K562 (cell line): ENCODE measurements around the gene DESI2. TPM values are rescaled to one million over a fixed set of nuclear protein-coding genes. Genes with fewer than 3 reads are reported as not detected.

Experiments
- ATAC-seq: fragments of 200-7000 bp; cut with Tn5 transposase; 3 replicates; pipeline ENCODE4 v1.9.1; 2020; ENCODE audit warnings: moderate library complexity
- BruUV-seq: library from RNA; stranded (reverse); fragments of 400-500 nt; replicated peaks from 2 replicates; lab custom pipeline; 2021; lab: Mats Ljungman, UMichigan
- CTCF ChIA-PET: fragments of 300-600 bp; formaldehyde crosslinking; extraction: SDS; loops from one replicate; lab custom pipeline; 2021; ENCODE audit warnings: low intra/inter-chr PET ratio; lab: Yijun Ruan, JAX
- POLR2A ChIA-PET: fragments of 300-600, 350-650 bp; sonication (Branson Sonifier 250); formaldehyde crosslinking; extraction: SDS; loops from one replicate; lab custom pipeline; 2021; ENCODE audit warnings: antibody characterized with exemption, inconsistent platforms; lab: Yijun Ruan, JAX
- DNase-seq, 4 experiments: peaks; one replicate each; pipeline versions ENCODE4 v3.0.0 to v3.0.0-alpha.2; 2011 to 2018; ENCODE audit warnings: low spot score in 3 of 4, mixed read lengths in 3 of 4; ENCODE audit errors: extremely low read depth in 1 of 4
- FAIRE-seq: peaks from 2 replicates; lab custom pipeline; 2011; peaks lifted over from hg19 to GRCh38; lab: Jason Lieb, UNC
- H2AFZ ChIP-seq: 2 replicates; pipeline ENCODE4 v1.6.0; 2011; ENCODE audit warnings: low read depth, low read length, control low read depth, inconsistent platforms
- H3K27ac ChIP-seq: fragments of 200-600 bp; 3 replicates; pipeline ENCODE4 v1.8.0; 2011; ENCODE audit warnings: low read depth, mild to moderate bottlenecking, control low read depth, inconsistent platforms, low read length, moderate library complexity, mixed read lengths; ENCODE audit errors: extremely low read depth
- H3K27me3 ChIP-seq, 2 experiments: fragments of 300-600 bp in 1 of 2; 2 replicates in 1 of 2; 3 replicates in 1 of 2; pipeline versions ENCODE4 v1.6.0 to v1.8.0; 2011; ENCODE audit warnings: inconsistent platforms in 2 of 2, low read length in 2 of 2, mild to moderate bottlenecking in 1 of 2, mixed read lengths in 1 of 2, moderate library complexity in 1 of 2; ENCODE audit not compliant: control insufficient read depth in 2 of 2, insufficient read depth in 2 of 2
- H3K36me3 ChIP-seq: fragments of 300-600 bp; 3 replicates; pipeline ENCODE4 v1.8.0; 2011; ENCODE audit warnings: mild to moderate bottlenecking, low read length, inconsistent platforms; ENCODE audit not compliant: control insufficient read depth, insufficient read depth
- H3K4me1 ChIP-seq, 2 experiments: fragments of 200-600 bp in 1 of 2; replicated peaks in 1 of 2; 2 replicates in 1 of 2; 3 replicates in 1 of 2; pipeline versions ENCODE4 v1.5.1 to v1.8.0; 2011; ENCODE audit warnings: inconsistent platforms in 2 of 2, low read length in 2 of 2, mild to moderate bottlenecking in 1 of 2, mixed read lengths in 1 of 2, moderate library complexity in 1 of 2; ENCODE audit not compliant: control insufficient read depth in 2 of 2, insufficient read depth in 2 of 2
- H3K4me2 ChIP-seq: 2 replicates; pipeline ENCODE4 v1.6.1; 2011; ENCODE audit warnings: low read length, control low read depth, inconsistent platforms, mixed read lengths; ENCODE audit not compliant: insufficient read depth
- H3K4me3 ChIP-seq: fragments of 200-600 bp; sonication (generic), shearing (Covaris generic); 2 replicates; pipeline ENCODE4 v1.5.1; 2016; ENCODE audit warnings: control low read depth, inconsistent platforms
- H3K79me2 ChIP-seq: fragments of 200-600 bp; 3 replicates; pipeline ENCODE4 v1.8.0; 2011; ENCODE audit warnings: low read length, inconsistent platforms; ENCODE audit not compliant: control insufficient read depth, insufficient read depth
- H3K9ac ChIP-seq, 2 experiments: 2 replicates each; pipeline versions ENCODE4 v1.6.0 to v1.6.1; 2011; ENCODE audit warnings: low read depth in 2 of 2, low read length in 2 of 2, control low read depth in 1 of 2, inconsistent platforms in 1 of 2, mild to moderate bottlenecking in 1 of 2, mixed read lengths in 1 of 2; ENCODE audit not compliant: insufficient read depth in 1 of 2
- H3K9me1 ChIP-seq: one replicate; pipeline ENCODE4 v1.6.0; 2011; ENCODE audit warnings: inconsistent platforms, mild to moderate bottlenecking, low read length, moderate library complexity; ENCODE audit not compliant: control insufficient read depth, insufficient read depth
- H3K9me3 ChIP-seq: replicated peaks from 2 replicates; pipeline ENCODE4 v1.5.1; 2011; ENCODE audit warnings: low read depth, low read length, inconsistent platforms; ENCODE audit not compliant: control insufficient read depth, insufficient read depth
- H4K20me1 ChIP-seq: replicated peaks from 2 replicates; pipeline ENCODE4 v1.6.1; 2011; ENCODE audit warnings: low read length, inconsistent platforms, mixed read lengths; ENCODE audit not compliant: control insufficient read depth, insufficient read depth
- ARID2 ChIP-seq: fragments of 450-650 bp; IDR thresholded peaks from 2 replicates; pipeline ENCODE4 v1.6.1; 2017; ENCODE audit warnings: antibody characterized with exemption, mild to moderate bottlenecking
- POLR2AphosphoS5 ChIP-seq: IDR thresholded peaks from 2 replicates; pipeline ENCODE4 v1.6.1; 2011; ENCODE audit warnings: mild to moderate bottlenecking, low read depth, low read length, moderate library complexity; ENCODE audit not compliant: control insufficient read depth, insufficient read depth
- ZNF551 ChIP-seq: fragments of 250-450 bp; sonication (Bioruptor Pico); IDR thresholded peaks from 2 replicates; pipeline ENCODE4 v1.5.0; 2021; ENCODE audit warnings: mild to moderate bottlenecking, moderate library complexity
- WGBS: fragments of 100-300 bp; shearing (Covaris generic); methylation state at CpG from one replicate; pipeline ENCODE4 v1.1.6; 2016; ENCODE audit warnings: low coverage, mixed read lengths; ENCODE audit not compliant: insufficient coverage; ENCODE audit errors: missing lambda C conversion rate; 5-methylcytosine and 5-hydroxymethylcytosine counted together
- in situ Hi-C: fragments of 300-500 bp; cut with MboI; formaldehyde crosslinking; loops from 4 replicates; pipeline ENCODE4 v1.15.0; 2018; ENCODE audit warnings: inconsistent platforms, mixed read lengths
- intact Hi-C: fragments of 100-400 bp; cut with micrococcal nuclease; formaldehyde crosslinking; loops from 2 replicates; pipeline ENCODE4 v1.14.2; 2022
- polyA plus RNA-seq, 8 experiments: library from polyadenylated mRNA; depleted of rRNA in 4 of 8; stranded (reverse) in 5 of 8; unstranded in 3 of 8; fragments of >200 nt; fragmentation: Nextera tagmentation in 2 of 8; fragmentation: Illumina TruSeq in 1 of 8; extraction: Ambion mirVana in 2 of 8; extraction: Trizol in 1 of 8; gene quantifications; 2 replicates each; pipeline versions ENCODE4 v1.2.1 to v1.2.3, GENCODE V29; 2011 to 2014; ENCODE audit warnings: inconsistent platforms in 1 of 8, missing spikeins in 1 of 8
- total RNA-seq, 7 experiments: library from RNA; depleted of rRNA in 6 of 7; stranded (reverse); fragments of >200 nt in 6 of 7; fragmentation: Illumina TruSeq in 2 of 7; extraction: Trizol in 2 of 7; gene quantifications; 2 replicates each; pipeline versions ENCODE4 v1.2.1 to v1.2.3, GENCODE V29; 2011 to 2021; ENCODE audit warnings: low replicate concordance in 1 of 7
- TF ChIP-seq, protein P1 (sequence below): fragments of 450-650 bp; formaldehyde crosslinking; IDR thresholded peaks from 2 replicates; pipeline ENCODE4 v1.4.0; 2020; ENCODE audit warnings: mild to moderate bottlenecking, mixed read lengths

Gene DESI2
- total and polyA plus RNA-seq, 9 of the 15 experiments (the other 6 are each of a cell fraction or from before 2014, with no cell fraction given) = 17.4 to 59.4 (median 38.4) TPM

- Histone ChIP-seq H4K20me1 (no peaks in the 10 kb centered on the region), H3K27ac (no peak overlapping the region), H3K9ac (no peak overlapping the region), H3K27me3 (no peaks in the 10 kb centered on the region), H3K79me2 (peaks cover 83% of the 10 kb centered on the region), H3K36me3 (peaks cover 43% of the 10 kb centered on the region), H3K4me2 (no peak overlapping the region), H3K9me1 (no peaks in the 10 kb centered on the region), H2AFZ (no peak overlapping the region), H3K9me3 (no peaks in the 10 kb centered on the region), H3K4me3 (no peak overlapping the region), H3K4me1 (peaks cover 11 to 19% of the 10 kb centered on the region in 2 experiments; a peak in 4 of 5 replicates)
- BruUV-seq = no TSS peak
- ChIA-PET CTCF (no interaction called here), POLR2A (interaction anchor here (0.9 kb wide), 1 partner anchor 9 kb away, joined by 6 read pairs; no protein-coding TSS in a partner anchor)
- in situ Hi-C loops (no loop called here), intact Hi-C loops (no loop called here)
- DNase-seq (no peak), ATAC-seq (no peak), FAIRE-seq (no peak)
- no peak for TF ChIP-seq ZNF551 (CRISPR knock-in tag)
- TF ChIP-seq ARID2 = no peak
- 0 out of 2 replicates have a peak, but pooled peaks have one; percentile 22 for TF ChIP-seq POLR2AphosphoS5
- TF ChIP-seq, protein P1, sequence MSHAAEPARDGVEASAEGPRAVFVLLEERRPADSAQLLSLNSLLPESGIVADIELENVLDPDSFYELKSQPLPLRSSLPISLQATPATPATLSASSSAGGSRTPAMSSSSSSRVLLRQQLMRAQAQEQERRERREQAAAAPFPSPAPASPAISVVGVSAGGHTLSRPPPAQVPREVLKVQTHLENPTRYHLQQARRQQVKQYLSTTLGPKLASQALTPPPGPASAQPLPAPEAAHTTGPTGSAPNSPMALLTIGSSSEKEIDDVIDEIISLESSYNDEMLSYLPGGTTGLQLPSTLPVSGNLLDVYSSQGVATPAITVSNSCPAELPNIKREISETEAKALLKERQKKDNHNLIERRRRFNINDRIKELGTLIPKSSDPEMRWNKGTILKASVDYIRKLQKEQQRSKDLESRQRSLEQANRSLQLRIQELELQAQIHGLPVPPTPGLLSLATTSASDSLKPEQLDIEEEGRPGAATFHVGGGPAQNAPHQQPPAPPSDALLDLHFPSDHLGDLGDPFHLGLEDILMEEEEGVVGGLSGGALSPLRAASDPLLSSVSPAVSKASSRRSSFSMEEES = no peak
- 65% methylated on average over 3 of the region's 3 CpGs for WGBS
Measured at GRCh38 chr1:244657421-244657820, 4.5 kb downstream of the DESI2 start.
